ENCODE results near the gene MAMDC4.
"Not testable (repeated sequence)": the region's sequence is repeated elsewhere in the genome, so short reads cannot be mapped to it uniquely, and the experiment has no call there.

The MAMDC4 gene

GRCh38 chr9:136851941-136852663 is at the start of gene MAMDC4:
MAMDC4 (plus strand) TSS chr9:136852346; CDS start chr9:136852417, 71 bp downstream.
- DNase-seq = no peak

GRCh38 chr9:136803009-136803550 is 49.1 kb upstream of the MAMDC4 start:
- DNase-seq = not testable (repeated sequence)

DNA sequence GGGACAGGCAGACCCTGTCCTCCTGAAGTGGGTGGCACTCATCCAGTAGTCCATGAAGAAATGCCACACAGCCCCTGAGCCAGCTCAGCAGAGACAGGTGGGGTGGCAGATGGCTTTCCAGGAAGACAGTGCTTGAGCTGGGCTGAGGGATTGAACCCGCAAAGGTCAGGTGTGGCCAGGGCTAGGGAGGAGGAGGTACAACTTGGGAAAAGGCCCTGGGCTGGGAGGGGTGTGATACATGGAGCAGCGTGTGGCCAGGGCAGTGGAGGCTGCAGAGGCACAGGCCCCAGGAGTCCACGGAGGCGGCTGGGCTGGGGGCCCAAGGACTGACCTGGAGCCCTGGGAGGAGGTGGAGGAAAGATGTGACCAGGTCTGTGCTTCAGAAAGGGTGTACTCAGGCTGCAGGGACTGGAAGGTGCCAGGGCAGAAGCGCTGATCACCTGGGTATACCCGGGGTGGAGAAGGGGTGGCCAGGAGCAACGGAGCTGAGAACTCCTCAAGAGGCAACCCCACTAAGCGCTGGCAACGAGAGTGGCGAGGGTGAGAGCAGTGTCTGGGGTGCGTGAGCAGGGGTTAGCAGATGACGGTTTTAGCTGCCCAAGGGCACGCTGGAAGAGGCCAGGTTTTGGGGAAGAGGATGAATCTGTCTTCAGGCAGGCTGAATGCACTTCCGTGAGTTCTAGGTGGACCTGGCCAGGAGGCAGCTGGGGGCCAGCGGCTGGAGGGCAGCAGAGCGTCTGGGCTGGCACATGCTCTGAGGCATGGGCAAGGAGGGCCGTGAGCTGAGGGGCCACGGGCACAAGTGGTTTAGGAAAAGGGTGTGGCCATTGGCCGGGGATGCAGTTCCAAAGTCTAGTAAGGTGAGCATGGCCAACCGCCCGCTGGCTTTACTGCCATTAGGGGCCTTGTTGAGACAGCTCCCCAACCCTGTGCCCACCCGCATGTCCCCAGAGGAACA is 48.3 kb upstream of the MAMDC4 start:
- no peak for DNase-seq

- no peak for DNase-seq
Measured at GRCh38 chr9:136804509-136805206, 47.5 kb upstream of the MAMDC4 start.

DNA sequence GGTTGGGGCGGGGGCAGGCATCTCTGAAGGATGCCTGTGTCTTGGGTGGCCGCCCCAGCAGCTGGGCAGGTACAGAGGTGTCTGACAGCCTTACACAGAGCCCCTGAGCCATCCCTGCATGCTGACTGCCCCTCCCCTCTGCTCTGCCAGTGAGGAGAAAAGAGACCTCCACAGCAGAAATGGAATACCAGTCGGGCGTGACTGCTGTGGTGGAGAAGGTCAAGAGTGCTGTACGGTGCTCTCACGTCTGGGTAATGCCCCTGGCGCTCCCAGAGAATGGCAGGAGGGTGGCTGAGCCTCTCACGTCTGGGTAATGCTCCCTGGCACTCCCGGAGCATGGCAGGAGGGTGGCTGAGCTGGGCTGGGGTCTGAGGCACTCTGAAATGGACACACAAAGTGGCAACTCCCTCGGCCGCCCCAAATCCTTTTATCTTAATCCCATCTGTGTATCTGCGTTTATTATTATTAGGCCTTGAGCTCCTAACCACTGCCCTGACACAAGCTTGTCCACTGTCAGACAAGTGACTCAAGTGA is 46.9 kb upstream of the MAMDC4 start:
- no peak for DNase-seq

- no peak for DNase-seq
Measured at GRCh38 chr9:136806067-136806466, 46.1 kb upstream of the MAMDC4 start.

GRCh38 chr9:136806631-136807201 is 45.4 kb upstream of the MAMDC4 start:
- no peak for DNase-seq

DNA sequence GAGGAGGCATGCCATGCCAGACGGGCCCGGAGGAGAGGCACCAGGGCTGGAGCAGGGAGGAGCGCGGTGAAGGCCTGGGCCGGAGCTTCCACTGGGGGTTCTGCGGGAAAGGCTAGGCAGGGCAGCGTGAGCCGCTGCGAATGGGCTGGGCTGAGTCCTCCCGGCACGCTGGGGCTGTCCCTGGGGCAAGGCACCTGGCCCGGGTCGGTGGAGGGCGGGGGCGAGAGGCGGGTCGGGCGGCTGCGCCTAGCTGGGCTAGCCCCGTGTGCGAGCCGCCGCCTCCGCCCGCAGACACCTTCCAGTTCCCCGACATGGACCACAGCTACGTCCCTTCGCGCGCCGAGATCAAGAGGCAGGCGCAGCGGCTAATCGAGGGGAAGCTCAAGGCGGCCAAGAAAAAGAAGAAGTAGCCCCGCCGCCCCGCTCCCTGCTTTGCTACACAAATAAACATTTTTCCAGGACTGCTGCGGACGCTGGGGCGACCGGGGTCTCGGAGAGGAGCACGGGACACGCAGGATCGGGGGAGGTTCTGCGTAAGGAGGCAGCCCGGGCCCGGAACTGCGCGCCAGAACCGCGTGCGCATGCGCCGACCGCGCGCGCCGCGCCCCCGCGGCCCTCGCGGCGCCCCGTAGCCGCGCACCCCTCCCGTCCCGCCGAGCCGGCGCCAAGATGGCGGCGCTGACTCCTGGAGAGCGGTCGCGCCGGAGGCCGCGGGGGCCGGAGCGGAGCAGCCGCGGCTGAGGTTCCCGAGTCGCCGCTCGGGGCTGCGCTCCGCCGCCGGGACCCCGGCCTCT is 44.7 kb upstream of the MAMDC4 start, which contains the start of gene RABL6:
Gene RABL6, plus strand, starts transcription at position 668 of the 794 bp plus-strand sequence. CDS start 249 bp downstream, outside the sequence.
- peak; percentile 92 for DNase-seq

GRCh38 chr9:136808075-136808805 is 43.9 kb upstream of the MAMDC4 start:
- DNase-seq = peak; percentile 74

DNA sequence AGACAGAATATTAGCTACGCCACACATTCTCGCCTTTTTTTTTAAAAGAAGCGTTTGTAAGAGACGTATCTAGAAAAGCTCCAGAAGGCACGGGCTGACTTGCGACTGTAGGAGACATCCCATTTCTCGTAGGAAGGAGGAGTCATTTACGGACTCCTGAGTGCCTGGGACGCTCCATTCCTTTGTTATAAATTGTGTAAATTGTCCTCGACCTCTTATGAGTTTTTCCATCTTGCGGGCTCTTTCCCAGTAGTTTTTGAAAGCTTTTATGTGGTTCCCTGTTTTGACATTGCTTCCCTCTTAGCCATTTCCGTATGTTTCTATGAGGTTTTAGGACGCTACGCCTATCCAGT is 43.4 kb upstream of the MAMDC4 start:
- DNase-seq = no peak

- DNase-seq = no peak
Measured at GRCh38 chr9:136814725-136815421, 37.3 kb upstream of the MAMDC4 start.

DNA sequence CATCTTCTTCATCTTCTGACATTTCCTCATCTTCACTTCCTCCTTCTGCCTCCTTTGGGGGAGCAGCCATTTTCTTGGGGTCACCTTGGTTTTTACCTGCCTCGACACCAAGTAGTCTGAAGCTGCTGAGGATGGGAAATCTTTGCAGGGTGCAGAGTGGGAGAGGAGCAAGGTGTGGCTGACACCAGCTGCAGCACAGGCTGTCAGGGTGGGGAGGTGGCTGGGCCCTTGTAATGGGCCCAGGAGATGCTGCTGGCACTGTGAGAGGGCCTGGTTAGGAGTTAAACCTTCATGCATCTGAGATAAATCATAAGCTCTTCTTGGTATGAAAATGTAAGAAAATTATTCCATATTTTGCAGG is 36.7 kb upstream of the MAMDC4 start:
- no peak for DNase-seq

- no peak for DNase-seq
Measured at GRCh38 chr9:136820971-136821825, 30.9 kb upstream of the MAMDC4 start.

DNA sequence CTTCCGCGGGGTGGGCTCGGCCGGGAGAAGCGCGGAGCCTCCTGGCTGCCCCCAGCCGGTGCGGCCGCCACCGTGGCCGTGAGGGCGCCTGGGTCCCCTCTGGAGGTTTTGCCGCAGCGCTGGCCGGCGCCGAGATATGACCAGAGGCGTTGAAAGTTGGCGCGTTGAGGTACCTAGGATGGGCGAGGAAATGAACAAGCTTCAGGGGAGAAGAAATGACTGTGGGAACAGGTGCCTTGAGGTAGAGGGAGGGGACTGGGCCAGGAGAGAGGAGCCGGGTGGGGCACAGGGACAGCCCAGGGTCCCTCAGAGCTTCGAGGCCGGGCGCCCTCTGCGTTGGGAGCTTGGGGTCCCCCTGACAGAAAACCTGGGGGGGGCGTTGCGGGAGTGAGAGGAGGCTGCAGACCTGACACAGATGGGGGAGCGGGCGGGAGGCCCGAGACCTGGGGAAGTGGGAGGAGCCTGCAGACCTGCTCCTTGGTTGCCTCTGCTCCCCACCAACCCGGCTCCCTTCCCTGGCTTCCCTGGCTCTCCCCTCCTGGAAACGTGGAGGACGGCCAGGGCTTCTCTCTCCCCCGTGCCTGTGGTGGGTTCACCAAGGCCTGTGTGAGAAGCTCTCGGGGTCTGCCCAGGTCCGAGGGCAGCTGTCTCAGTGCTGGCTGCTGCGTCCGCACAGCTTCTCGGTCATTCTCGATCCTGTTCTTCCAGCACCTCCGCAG is 30.2 kb upstream of the MAMDC4 start:
- no peak for DNase-seq

DNA sequence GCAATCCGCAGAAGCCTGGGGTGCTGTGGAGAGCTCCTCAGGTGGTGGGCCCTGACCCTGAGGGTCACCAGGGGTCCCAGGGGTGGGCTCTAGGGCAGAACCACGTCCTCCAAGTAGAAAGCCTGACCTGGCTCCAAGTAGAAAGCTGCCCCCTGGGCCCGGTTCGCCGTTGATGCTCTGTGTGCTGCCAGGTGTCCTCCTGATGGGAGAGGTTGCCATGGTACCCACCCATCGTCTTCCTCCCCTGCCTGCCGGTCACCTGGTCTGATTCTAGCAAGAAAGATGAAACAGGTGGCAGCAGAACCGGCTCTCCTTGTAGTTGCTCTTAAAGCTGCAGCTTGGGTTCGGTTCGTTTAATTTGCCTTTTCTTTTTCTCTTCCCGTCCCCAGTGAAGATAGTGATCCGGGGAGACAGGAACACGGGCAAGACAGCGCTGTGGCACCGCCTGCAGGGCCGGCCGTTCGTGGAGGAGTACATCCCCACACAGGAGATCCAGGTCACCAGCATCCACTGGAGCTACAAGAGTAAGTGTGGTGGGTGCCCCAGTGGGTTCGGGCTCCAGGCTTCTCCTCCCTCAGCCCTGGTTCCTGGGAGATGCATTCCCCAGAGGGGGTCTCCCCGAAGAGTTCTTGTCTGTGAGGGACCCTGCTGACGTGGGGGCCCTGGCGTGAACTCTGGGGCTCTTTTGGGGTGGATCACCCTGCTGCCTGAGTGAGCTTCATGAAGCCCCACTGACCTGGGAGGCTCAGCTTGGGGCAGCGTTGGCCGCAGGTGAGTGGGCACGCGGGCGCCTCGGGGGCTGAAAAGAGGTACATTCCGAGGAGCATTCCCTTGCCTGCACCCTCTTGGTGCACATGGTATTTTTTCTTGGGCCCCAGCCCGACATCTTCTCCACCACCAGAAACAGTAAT is 28.8 kb upstream of the MAMDC4 start:
- no peak for DNase-seq

- no peak for DNase-seq
Measured at GRCh38 chr9:136824496-136825225, 27.5 kb upstream of the MAMDC4 start.
